Kidney epithelial cell (primary cell): ENCODE results near the gene P2RY12. TPM values are rescaled to one million over a fixed set of nuclear protein-coding genes. Genes with fewer than 3 reads are reported as not detected.

Experiments used
- DNase-seq: peaks from one replicate; pipeline ENCODE4 v3.0.0-alpha.2; 2010; ENCODE audit warnings: low read depth
- H3K27me3 ChIP-seq: 2 replicates; pipeline ENCODE4 v1.6.0; 2011; ENCODE audit warnings: low read length; ENCODE audit not compliant: control insufficient read depth, insufficient read depth
- H3K36me3 ChIP-seq: 2 replicates; pipeline ENCODE4 v1.5.1; 2011; ENCODE audit warnings: low read length; ENCODE audit not compliant: control insufficient read depth, insufficient read depth
- H3K4me3 ChIP-seq: 2 replicates; pipeline ENCODE4 v1.5.1; 2011; ENCODE audit warnings: low read depth, mild to moderate bottlenecking, control low read depth, low read length
- CTCF ChIP-seq: IDR thresholded peaks from 2 replicates; pipeline ENCODE4 v1.5.1; 2011; ENCODE audit warnings: mild to moderate bottlenecking, moderate library complexity, low read length, control low read depth, inconsistent platforms; ENCODE audit not compliant: insufficient read depth, poor library complexity, severe bottlenecking
- total RNA-seq: library from RNA; depleted of rRNA; stranded (reverse); fragments of >200 nt; gene quantifications from 2 replicates; pipeline ENCODE4 v1.2.3, GENCODE V29; 2015

Gene P2RY12
- total RNA-seq, 1 donor from 2014 or later, result not detected

- Histone ChIP-seq H3K4me3 (no peak overlapping the region), H3K36me3 (no peaks in the 10 kb centered on the region), H3K27me3 (no peaks in the 10 kb centered on the region)
- DNase-seq, result no peak
- no peak for TF ChIP-seq CTCF
These were observed 76.7 kb downstream of the P2RY12 start for GRCh38 chr3:151307583-151308488.

GRCh38 chr3:151307131-151307530 is 77.4 kb downstream of the P2RY12 start:
- no peak for TF ChIP-seq CTCF
- Histone ChIP-seq H3K36me3 (no peaks in the 10 kb centered on the region), H3K4me3 (no peak overlapping the region), H3K27me3 (no peaks in the 10 kb centered on the region)
- DNase-seq, result no peak

- no peak overlapping the region for H3K4me3 ChIP-seq
- no peak for TF ChIP-seq CTCF
- DNase-seq, result no peak
- H3K36me3 ChIP-seq, result no peaks in the 10 kb centered on the region
- no peaks in the 10 kb centered on the region for H3K27me3 ChIP-seq
These were observed 78.3 kb downstream of the P2RY12 start for GRCh38 chr3:151306168-151306810.

GRCh38 chr3:151305775-151306151 is 78.8 kb downstream of the P2RY12 start:
- DNase-seq, result no peak
- no peak for TF ChIP-seq CTCF
- H3K36me3 ChIP-seq, result no peaks in the 10 kb centered on the region
- no peak overlapping the region for H3K4me3 ChIP-seq
- no peaks in the 10 kb centered on the region for H3K27me3 ChIP-seq

- DNase-seq, result peak; percentile 97
- H3K36me3 ChIP-seq, result no peaks in the 10 kb centered on the region
- TF ChIP-seq CTCF, result peak; percentile 54
- H3K4me3 ChIP-seq, result no peak overlapping the region
- no peaks in the 10 kb centered on the region for H3K27me3 ChIP-seq
These were observed 79.3 kb downstream of the P2RY12 start for GRCh38 chr3:151305060-151305774.
